HepG2 (cell line): Measurements from ENCODE around the gene CCDC9B. TPM values are rescaled to one million over a fixed set of nuclear protein-coding genes. Genes with fewer than 3 reads are reported as not detected.

ENCODE experiments used
- ATAC-seq: fragments of 200-7000 bp; cut with Tn5 transposase; 3 replicates; pipeline ENCODE4 v1.9.1; 2020; ENCODE audit warnings: mild to moderate bottlenecking, moderate library complexity
- BruUV-seq: library from RNA; stranded (reverse); fragments of 400-500 nt; replicated peaks from 2 replicates; lab custom pipeline; 2021; lab: Mats Ljungman, UMichigan
- CTCF ChIA-PET: fragments of 300-600 bp; formaldehyde crosslinking; extraction: SDS; loops from one replicate; lab custom pipeline; 2021; ENCODE audit warnings: low total read pairs, inconsistent platforms, low intra/inter-chr PET ratio; lab: Yijun Ruan, JAX
- POLR2A ChIA-PET: fragments of 350-600 bp; sonication (Branson Sonifier 250); formaldehyde crosslinking; loops from one replicate; lab custom pipeline; 2020; ENCODE audit warnings: antibody characterized with exemption, inconsistent platforms; lab: Yijun Ruan, JAX
- DNase-seq: peaks from one replicate; pipeline ENCODE4 v3.0.0-alpha.2; 2015; ENCODE audit warnings: low spot score
- FAIRE-seq: peaks from 3 replicates; lab custom pipeline; 2011; peaks lifted over from hg19 to GRCh38; lab: Jason Lieb, UNC
- H2AFZ ChIP-seq: one replicate; pipeline ENCODE4 v1.6.1; 2011; ENCODE audit warnings: low read length, inconsistent platforms
- H3K27ac ChIP-seq: fragments of 300-600 bp; 3 replicates; pipeline ENCODE4 v1.8.0; 2011; ENCODE audit warnings: mixed run types, mild to moderate bottlenecking, mixed read lengths, low read length, inconsistent platforms; ENCODE audit not compliant: insufficient read depth; ENCODE audit errors: extremely low read length
- H3K27me3 ChIP-seq, 2 experiments: fragments of 200-600 bp in 1 of 2; 2 replicates in 1 of 2; 3 replicates in 1 of 2; pipeline versions ENCODE4 v1.6.0 to v1.8.0; 2011; ENCODE audit warnings: low read length in 2 of 2, mild to moderate bottlenecking in 2 of 2, moderate library complexity in 2 of 2, inconsistent platforms in 1 of 2; ENCODE audit not compliant: insufficient read depth in 2 of 2, control insufficient read depth in 1 of 2
- H3K36me3 ChIP-seq, 2 experiments: fragments of 200-600 bp in 1 of 2; replicated peaks in 1 of 2; 2 replicates in 1 of 2; 3 replicates in 1 of 2; pipeline versions ENCODE4 v1.5.1 to v1.8.0; 2011; ENCODE audit warnings: low read length in 2 of 2, inconsistent platforms in 1 of 2; ENCODE audit not compliant: insufficient read depth in 2 of 2, control insufficient read depth in 1 of 2
- H3K4me1 ChIP-seq: 2 replicates; pipeline ENCODE4 v1.5.1; 2012; ENCODE audit warnings: low read length, inconsistent platforms; ENCODE audit not compliant: insufficient read depth
- H3K4me2 ChIP-seq: 2 replicates; pipeline ENCODE4 v1.6.0; 2011; ENCODE audit warnings: low read depth, low read length, inconsistent platforms
- H3K4me3 ChIP-seq, 3 experiments: fragments of 200-600 bp in 1 of 3; sonication (generic), shearing (Covaris generic) in 1 of 3; replicated peaks in 1 of 3; 2 replicates each; pipeline ENCODE4 v1.5.1; 2011 to 2016; ENCODE audit warnings: low read length in 3 of 3, inconsistent platforms in 2 of 3, low read depth in 2 of 3, mild to moderate bottlenecking in 2 of 3, control low read depth in 1 of 3, mixed read lengths in 1 of 3; ENCODE audit not compliant: insufficient read depth in 1 of 3
- H3K79me2 ChIP-seq: one replicate; pipeline ENCODE4 v1.6.1; 2011; ENCODE audit warnings: low read length, inconsistent platforms; ENCODE audit not compliant: insufficient read depth
- H3K9ac ChIP-seq: 2 replicates; pipeline ENCODE4 v1.6.0; 2011; ENCODE audit warnings: mild to moderate bottlenecking, low read depth, low read length, inconsistent platforms; ENCODE audit not compliant: insufficient read depth
- H3K9me3 ChIP-seq: 2 replicates; pipeline ENCODE4 v1.5.1; 2012; ENCODE audit warnings: mild to moderate bottlenecking, low read length
- H4K20me1 ChIP-seq: 2 replicates; pipeline ENCODE4 v1.6.0; 2011; ENCODE audit warnings: inconsistent platforms, mild to moderate bottlenecking, low read length, moderate library complexity; ENCODE audit not compliant: insufficient read depth
- BRD4 ChIP-seq: sonication (generic); formaldehyde crosslinking; IDR thresholded peaks from 2 replicates; pipeline ENCODE4 v1.4.0; 2020; ENCODE audit warnings: missing genetic modification reagents
- DMAP1 ChIP-seq: IDR thresholded peaks from 2 replicates; pipeline ENCODE4 v1.6.1; 2016
- FUBP1 ChIP-seq: sonication (generic); formaldehyde crosslinking; IDR thresholded peaks from 2 replicates; pipeline ENCODE4 v1.5.1; 2020; ENCODE audit warnings: missing genetic modification reagents, mild to moderate bottlenecking, borderline replicate concordance
- KLF15 ChIP-seq: sonication (generic); formaldehyde crosslinking; IDR thresholded peaks from 2 replicates; pipeline ENCODE4 v1.8.1; 2023; ENCODE audit warnings: borderline replicate concordance, mild to moderate bottlenecking, inconsistent platforms, missing genetic modification reagents, mixed read lengths
- MED1 ChIP-seq: sonication (generic); formaldehyde crosslinking; IDR thresholded peaks from 2 replicates; pipeline ENCODE4 v1.4.0; 2020; ENCODE audit warnings: missing genetic modification reagents
- MIER2 ChIP-seq: IDR thresholded peaks from 2 replicates; pipeline ENCODE4 v1.6.1; 2016; ENCODE audit warnings: missing biosample characterization, missing genetic modification reagents
- PHF20 ChIP-seq: sonication (generic); formaldehyde crosslinking; IDR thresholded peaks from 2 replicates; pipeline ENCODE4 v1.5.0; 2020; ENCODE audit warnings: mild to moderate bottlenecking, missing genetic modification reagents
- PHF5A ChIP-seq: IDR thresholded peaks from one replicate; pipeline ENCODE4 v1.6.1; 2018; ENCODE audit warnings: low read depth, missing genetic modification reagents; ENCODE audit not compliant: unreplicated experiment
- ZNF383 ChIP-seq: sonication (generic); formaldehyde crosslinking; IDR thresholded peaks from 2 replicates; pipeline ENCODE4 v1.4.0; 2020; ENCODE audit warnings: missing genetic modification reagents, mild to moderate bottlenecking, borderline replicate concordance
- WGBS: methylation state at CpG from one replicate; pipeline ENCODE4 v1.1.6; 2017; ENCODE audit warnings: low lambda C conversion rate; 5-methylcytosine and 5-hydroxymethylcytosine counted together
- in situ Hi-C: cut with HindIII; loops from 2 replicates; pipeline ENCODE4 v1.10.0; 2017; ENCODE audit warnings: low pct_unique_long_range_greater_than_20kb; ENCODE audit not compliant: extremely low pct_ligation_motif_present
- intact Hi-C: fragments of 100-400 bp; cut with micrococcal nuclease; formaldehyde crosslinking; loops from one replicate; pipeline ENCODE4 v1.10.0; 2022; ENCODE audit not compliant: unreplicated experiment
- polyA plus RNA-seq, 8 experiments: library from polyadenylated mRNA; depleted of rRNA in 3 of 8; stranded (reverse) in 7 of 8; unstranded in 1 of 8; fragments of >200 nt; fragmentation: Illumina TruSeq in 4 of 8; extraction: Trizol in 4 of 8; gene quantifications; 2 replicates each; pipeline versions ENCODE4 v1.2.1 to v1.2.3, GENCODE V29; 2011 to 2016; ENCODE audit warnings: low read depth in 4 of 8, missing spikeins in 1 of 8, mixed read lengths in 1 of 8; ENCODE audit not compliant: insufficient read depth in 1 of 8
- total RNA-seq, 5 experiments: library from RNA; depleted of rRNA; stranded (reverse); fragments of >200 nt; fragmentation: Illumina TruSeq; extraction: Trizol; gene quantifications; 2 replicates each; pipeline ENCODE4 v1.2.3, GENCODE V29; 2016; ENCODE audit warnings: low read depth in 1 of 5
- TF ChIP-seq, protein P1 (sequence below): sonication (generic); formaldehyde crosslinking; IDR thresholded peaks from 2 replicates; pipeline ENCODE4 v1.4.0; 2020; ENCODE audit warnings: mild to moderate bottlenecking, missing genetic modification reagents

Gene CCDC9B
- total and polyA plus RNA-seq, 2 of the 13 experiments (the other 11 are each of a cell fraction or from before 2014, with no cell fraction given), result 0.98 to 1.6 TPM

DNA sequence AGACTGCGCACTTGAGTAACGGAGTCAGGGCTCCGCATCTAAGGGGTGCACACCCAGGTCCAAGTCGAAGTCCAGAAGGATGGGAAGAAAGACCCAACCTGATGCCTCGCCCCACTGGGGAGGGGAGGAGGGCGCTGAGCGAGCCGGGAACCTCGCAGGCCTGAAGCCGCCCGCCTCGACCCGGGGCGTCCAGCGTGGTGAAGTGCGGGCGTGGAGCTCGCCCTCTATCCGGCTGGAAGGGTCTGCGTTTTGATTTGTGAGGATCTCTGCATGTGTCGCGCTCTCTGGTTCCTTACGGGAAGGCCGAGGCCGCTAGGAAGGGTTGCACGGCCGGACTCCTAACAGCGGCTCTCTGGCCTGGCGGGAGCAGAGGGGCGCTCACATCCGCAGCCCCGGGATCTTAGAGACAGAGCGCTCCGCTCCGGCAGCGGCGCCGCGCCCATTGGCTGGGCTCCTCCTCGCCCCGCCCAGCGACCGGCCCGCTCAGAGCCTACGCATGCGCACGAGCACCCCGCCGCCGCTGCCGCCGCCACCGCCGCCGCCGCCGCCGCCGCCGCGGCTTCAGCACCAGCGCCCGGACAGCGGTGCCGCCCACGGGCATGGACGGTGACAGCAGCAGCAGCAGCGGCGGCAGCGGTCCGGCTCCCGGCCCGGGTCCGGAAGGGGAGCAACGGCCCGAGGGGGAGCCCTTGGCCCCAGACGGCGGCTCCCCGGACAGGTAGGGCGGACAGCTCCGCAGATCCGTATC lies 17.2 kb upstream of the CCDC9B start, which contains the start of gene DISP2 (continued):
- TF ChIP-seq BRD4 (CRISPR knock-in tag) (0 out of 2 replicates have a peak, but pooled peaks have one; percentile 33), KLF15 (no peak), ZNF383 (CRISPR knock-in tag) (no peak), PHF5A (CRISPR knock-in tag) (no peak), MED1 (CRISPR knock-in tag) (no peak), FUBP1 (CRISPR knock-in tag) (no peak), MIER2 (peak; percentile 89; the same call in 1 of the 2 replicates), DMAP1 (0 out of 2 replicates have a peak, but pooled peaks have one; percentile 42)

DNA sequence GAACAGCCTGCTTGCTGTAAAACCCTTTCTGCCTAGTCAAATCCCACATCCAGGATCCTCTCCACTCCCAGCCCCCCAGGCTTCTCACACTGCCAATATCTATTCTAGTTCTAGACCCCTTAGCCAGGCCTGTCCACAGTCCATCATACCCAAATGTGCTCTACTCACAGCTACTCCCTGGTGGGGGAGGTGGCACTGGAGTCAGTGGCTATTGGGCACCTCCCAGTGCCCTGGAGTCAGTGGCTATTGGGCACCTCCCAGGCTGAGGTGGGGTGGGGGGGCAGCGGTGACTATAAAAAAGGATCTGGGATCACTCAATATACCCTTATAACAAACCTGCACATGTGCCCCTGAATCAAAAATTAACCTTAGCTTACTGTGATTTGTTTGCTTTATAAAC lies 16.5 kb upstream of the CCDC9B start:
- H3K27ac ChIP-seq, result no peak overlapping the region
- peak overlapping the region; percentile 81; the same call in 1 of the 2 replicates for H3K4me2 ChIP-seq
- ChIA-PET CTCF (no interaction called here), POLR2A (interaction anchor here (1.7 kb wide), 1 partner anchor 19 kb away, joined by 3 read pairs; no protein-coding TSS in a partner anchor)
- H3K4me3 ChIP-seq, result 0 out of 6 replicates have a peak overlapping the region, but pooled peaks of 1 of the 3 experiments have one; percentile 67
- H3K36me3 ChIP-seq, result no peaks in the 10 kb centered on the region
- peaks cover 3 to 46% of the 10 kb centered on the region in 2 experiments; a peak in 4 of 5 replicates for H3K27me3 ChIP-seq
- ATAC-seq (no peak), DNase-seq (no peak), FAIRE-seq (no peak)
- H3K9ac ChIP-seq, result no peak overlapping the region
- H3K9me3 ChIP-seq, result no peaks in the 10 kb centered on the region
- 6% methylated on average over 1 of the region's 1 CpG for WGBS
- intact Hi-C loops, result no loop called here
- peaks cover 25% of the 10 kb centered on the region for H3K4me1 ChIP-seq
- TF ChIP-seq PHF20 (CRISPR knock-in tag), result 0 out of 2 replicates have a peak, but pooled peaks have one; percentile 3
- TF ChIP-seq, protein P1, sequence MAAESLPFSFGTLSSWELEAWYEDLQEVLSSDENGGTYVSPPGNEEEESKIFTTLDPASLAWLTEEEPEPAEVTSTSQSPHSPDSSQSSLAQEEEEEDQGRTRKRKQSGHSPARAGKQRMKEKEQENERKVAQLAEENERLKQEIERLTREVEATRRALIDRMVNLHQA (CRISPR knock-in tag), result no peak
- BruUV-seq, result no TSS peak
- no peaks in the 10 kb centered on the region for H3K79me2 ChIP-seq
- H2AFZ ChIP-seq, result no peak overlapping the region
- no peaks in the 10 kb centered on the region for H4K20me1 ChIP-seq
- in situ Hi-C loops, result no loop called here
